HepG2 (cell line): Measurements from ENCODE around the gene TTC4. TPM values are rescaled to one million over a fixed set of nuclear protein-coding genes. Genes with fewer than 3 reads are reported as not detected.

Source experiments
- ATAC-seq: fragments of 200-7000 bp; cut with Tn5 transposase; 3 replicates; pipeline ENCODE4 v1.9.1; 2020; ENCODE audit warnings: mild to moderate bottlenecking, moderate library complexity
- BruUV-seq: library from RNA; stranded (reverse); fragments of 400-500 nt; replicated peaks from 2 replicates; lab custom pipeline; 2021; lab: Mats Ljungman, UMichigan
- CTCF ChIA-PET: fragments of 300-600 bp; formaldehyde crosslinking; extraction: SDS; loops from one replicate; lab custom pipeline; 2021; ENCODE audit warnings: low total read pairs, inconsistent platforms, low intra/inter-chr PET ratio; lab: Yijun Ruan, JAX
- POLR2A ChIA-PET: fragments of 350-600 bp; sonication (Branson Sonifier 250); formaldehyde crosslinking; loops from one replicate; lab custom pipeline; 2020; ENCODE audit warnings: antibody characterized with exemption, inconsistent platforms; lab: Yijun Ruan, JAX
- DNase-seq: peaks from one replicate; pipeline ENCODE4 v3.0.0-alpha.2; 2015; ENCODE audit warnings: low spot score
- FAIRE-seq: peaks from 3 replicates; lab custom pipeline; 2011; peaks lifted over from hg19 to GRCh38; lab: Jason Lieb, UNC
- H2AFZ ChIP-seq: one replicate; pipeline ENCODE4 v1.6.1; 2011; ENCODE audit warnings: low read length, inconsistent platforms
- H3K27ac ChIP-seq: fragments of 300-600 bp; 3 replicates; pipeline ENCODE4 v1.8.0; 2011; ENCODE audit warnings: mixed run types, mild to moderate bottlenecking, mixed read lengths, low read length, inconsistent platforms; ENCODE audit not compliant: insufficient read depth; ENCODE audit errors: extremely low read length
- H3K27me3 ChIP-seq, 2 experiments: fragments of 200-600 bp in 1 of 2; 2 replicates in 1 of 2; 3 replicates in 1 of 2; pipeline versions ENCODE4 v1.6.0 to v1.8.0; 2011; ENCODE audit warnings: low read length in 2 of 2, mild to moderate bottlenecking in 2 of 2, moderate library complexity in 2 of 2, inconsistent platforms in 1 of 2; ENCODE audit not compliant: insufficient read depth in 2 of 2, control insufficient read depth in 1 of 2
- H3K36me3 ChIP-seq, 2 experiments: fragments of 200-600 bp in 1 of 2; replicated peaks in 1 of 2; 2 replicates in 1 of 2; 3 replicates in 1 of 2; pipeline versions ENCODE4 v1.5.1 to v1.8.0; 2011; ENCODE audit warnings: low read length in 2 of 2, inconsistent platforms in 1 of 2; ENCODE audit not compliant: insufficient read depth in 2 of 2, control insufficient read depth in 1 of 2
- H3K4me1 ChIP-seq: 2 replicates; pipeline ENCODE4 v1.5.1; 2012; ENCODE audit warnings: low read length, inconsistent platforms; ENCODE audit not compliant: insufficient read depth
- H3K4me2 ChIP-seq: 2 replicates; pipeline ENCODE4 v1.6.0; 2011; ENCODE audit warnings: low read depth, low read length, inconsistent platforms
- H3K4me3 ChIP-seq, 3 experiments: fragments of 200-600 bp in 1 of 3; sonication (generic), shearing (Covaris generic) in 1 of 3; replicated peaks in 1 of 3; 2 replicates each; pipeline ENCODE4 v1.5.1; 2011 to 2016; ENCODE audit warnings: low read length in 3 of 3, inconsistent platforms in 2 of 3, low read depth in 2 of 3, mild to moderate bottlenecking in 2 of 3, control low read depth in 1 of 3, mixed read lengths in 1 of 3; ENCODE audit not compliant: insufficient read depth in 1 of 3
- H3K79me2 ChIP-seq: one replicate; pipeline ENCODE4 v1.6.1; 2011; ENCODE audit warnings: low read length, inconsistent platforms; ENCODE audit not compliant: insufficient read depth
- H3K9ac ChIP-seq: 2 replicates; pipeline ENCODE4 v1.6.0; 2011; ENCODE audit warnings: mild to moderate bottlenecking, low read depth, low read length, inconsistent platforms; ENCODE audit not compliant: insufficient read depth
- H3K9me3 ChIP-seq: 2 replicates; pipeline ENCODE4 v1.5.1; 2012; ENCODE audit warnings: mild to moderate bottlenecking, low read length
- H4K20me1 ChIP-seq: 2 replicates; pipeline ENCODE4 v1.6.0; 2011; ENCODE audit warnings: inconsistent platforms, mild to moderate bottlenecking, low read length, moderate library complexity; ENCODE audit not compliant: insufficient read depth
- E2F5 ChIP-seq: sonication (generic); formaldehyde crosslinking; conservative IDR thresholded peaks from 2 replicates; pipeline ENCODE4 v1.4.0; 2020; ENCODE audit warnings: missing genetic modification reagents
- MIER3 ChIP-seq: IDR thresholded peaks from 2 replicates; pipeline ENCODE4 v1.6.1; 2016; ENCODE audit warnings: missing compliant biosample characterization, borderline replicate concordance
- MTA1 ChIP-seq: sonication (generic); formaldehyde crosslinking; IDR thresholded peaks from 2 replicates; pipeline ENCODE4 v1.4.0; 2020; ENCODE audit warnings: missing genetic modification reagents, mild to moderate bottlenecking, borderline replicate concordance
- PTBP1 ChIP-seq: fragments of 200-400 bp; formaldehyde crosslinking; IDR thresholded peaks from 2 replicates; pipeline ENCODE4 v1.6.1; 2018; ENCODE audit warnings: low read length, low read depth; ENCODE audit not compliant: poor library complexity, severe bottlenecking
- SMAD1 ChIP-seq: sonication (generic); formaldehyde crosslinking; IDR thresholded peaks from 2 replicates; pipeline ENCODE4 v1.4.0; 2020; ENCODE audit warnings: missing genetic modification reagents, low read depth, mild to moderate bottlenecking, borderline replicate concordance
- SRY ChIP-seq: sonication (generic); formaldehyde crosslinking; IDR thresholded peaks from 2 replicates; pipeline ENCODE4 v1.8.0; 2022; ENCODE audit warnings: mild to moderate bottlenecking, missing genetic modification reagents
- ZNF256 ChIP-seq: sonication (generic); formaldehyde crosslinking; conservative IDR thresholded peaks from 2 replicates; pipeline ENCODE4 v1.4.0; 2020; ENCODE audit warnings: missing genetic modification reagents
- ZNF274 ChIP-seq: sonication (generic); formaldehyde crosslinking; IDR thresholded peaks from 2 replicates; pipeline ENCODE4 v1.5.1; 2020; ENCODE audit warnings: mild to moderate bottlenecking, missing genetic modification reagents
- ZNF776 ChIP-seq: sonication (generic); formaldehyde crosslinking; IDR thresholded peaks from 2 replicates; pipeline ENCODE4 v1.4.0; 2020; ENCODE audit warnings: mild to moderate bottlenecking, missing genetic modification reagents
- ZNF879 ChIP-seq: sonication (generic); formaldehyde crosslinking; IDR thresholded peaks from 2 replicates; pipeline ENCODE4 v1.8.1; 2023; ENCODE audit warnings: missing genetic modification reagents
- WGBS: methylation state at CpG from one replicate; pipeline ENCODE4 v1.1.6; 2017; ENCODE audit warnings: low lambda C conversion rate; 5-methylcytosine and 5-hydroxymethylcytosine counted together
- in situ Hi-C: cut with HindIII; loops from 2 replicates; pipeline ENCODE4 v1.10.0; 2017; ENCODE audit warnings: low pct_unique_long_range_greater_than_20kb; ENCODE audit not compliant: extremely low pct_ligation_motif_present
- intact Hi-C: fragments of 100-400 bp; cut with micrococcal nuclease; formaldehyde crosslinking; loops from one replicate; pipeline ENCODE4 v1.10.0; 2022; ENCODE audit not compliant: unreplicated experiment
- polyA plus RNA-seq, 8 experiments: library from polyadenylated mRNA; depleted of rRNA in 3 of 8; stranded (reverse) in 7 of 8; unstranded in 1 of 8; fragments of >200 nt; fragmentation: Illumina TruSeq in 4 of 8; extraction: Trizol in 4 of 8; gene quantifications; 2 replicates each; pipeline versions ENCODE4 v1.2.1 to v1.2.3, GENCODE V29; 2011 to 2016; ENCODE audit warnings: low read depth in 4 of 8, missing spikeins in 1 of 8, mixed read lengths in 1 of 8; ENCODE audit not compliant: insufficient read depth in 1 of 8
- total RNA-seq, 5 experiments: library from RNA; depleted of rRNA; stranded (reverse); fragments of >200 nt; fragmentation: Illumina TruSeq; extraction: Trizol; gene quantifications; 2 replicates each; pipeline ENCODE4 v1.2.3, GENCODE V29; 2016; ENCODE audit warnings: low read depth in 1 of 5
- TF ChIP-seq, protein P1 (sequence below): sonication (generic); formaldehyde crosslinking; IDR thresholded peaks from 2 replicates; pipeline ENCODE4 v1.8.1; 2023; ENCODE audit warnings: mild to moderate bottlenecking, missing genetic modification reagents

Gene TTC4
- total and polyA plus RNA-seq, 2 of the 13 experiments (the other 11 are each of a cell fraction or from before 2014, with no cell fraction given), result 13.1 to 24.7 TPM

- Histone ChIP-seq H3K36me3 (no peaks in the 10 kb centered on the region), H2AFZ (no peak overlapping the region), H3K27me3 (no peaks in the 10 kb centered on the region; a peak in 1 of 5 replicates), H3K4me3 (no peak overlapping the region), H4K20me1 (no peaks in the 10 kb centered on the region), H3K9me3 (no peaks in the 10 kb centered on the region), H3K9ac (no peak overlapping the region), H3K27ac (no peak overlapping the region), H3K4me2 (no peak overlapping the region), H3K4me1 (peaks cover 6% of the 10 kb centered on the region; the same call in 1 of the 2 replicates), H3K79me2 (no peaks in the 10 kb centered on the region)
- POLR2A ChIA-PET, result no interaction called here
- FAIRE-seq, result no peak
- ATAC-seq, result no peak
- DNase-seq, result no peak
- CTCF ChIA-PET, result no interaction called here
- intact Hi-C loops (no loop called here), in situ Hi-C loops (no loop called here)
- 10% methylated on average over 2 of the region's 4 CpGs for WGBS
- TF ChIP-seq ZNF256 (CRISPR knock-in tag), result no peak
- no peak for TF ChIP-seq SMAD1 (CRISPR knock-in tag)
- no peak for TF ChIP-seq ZNF776 (CRISPR knock-in tag)
- TF ChIP-seq ZNF274 (CRISPR knock-in tag), result no peak
- TF ChIP-seq, protein P1, sequence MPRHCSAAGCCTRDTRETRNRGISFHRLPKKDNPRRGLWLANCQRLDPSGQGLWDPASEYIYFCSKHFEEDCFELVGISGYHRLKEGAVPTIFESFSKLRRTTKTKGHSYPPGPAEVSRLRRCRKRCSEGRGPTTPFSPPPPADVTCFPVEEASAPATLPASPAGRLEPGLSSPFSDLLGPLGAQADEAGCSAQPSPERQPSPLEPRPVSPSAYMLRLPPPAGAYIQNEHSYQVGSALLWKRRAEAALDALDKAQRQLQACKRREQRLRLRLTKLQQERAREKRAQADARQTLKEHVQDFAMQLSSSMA (CRISPR knock-in tag), result no peak
- no peak for TF ChIP-seq PTBP1
- no peak for TF ChIP-seq SRY (CRISPR knock-in tag)
- TF ChIP-seq MTA1, result no peak
- no peak for TF ChIP-seq MIER3 (CRISPR knock-in tag)
- TF ChIP-seq E2F5 (CRISPR knock-in tag), result no peak
- no peak for TF ChIP-seq ZNF879 (CRISPR knock-in tag)
- BruUV-seq, result no TSS peak
These were observed 61.4 kb downstream of the TTC4 start for GRCh38 chr1:54777011-54777410.
